Measurements from ENCODE around the gene IL13RA1.
"Not testable (repeated sequence)": the region's sequence is repeated elsewhere in the genome, so short reads cannot be mapped to it uniquely, and the experiment has no call there.

DNA sequence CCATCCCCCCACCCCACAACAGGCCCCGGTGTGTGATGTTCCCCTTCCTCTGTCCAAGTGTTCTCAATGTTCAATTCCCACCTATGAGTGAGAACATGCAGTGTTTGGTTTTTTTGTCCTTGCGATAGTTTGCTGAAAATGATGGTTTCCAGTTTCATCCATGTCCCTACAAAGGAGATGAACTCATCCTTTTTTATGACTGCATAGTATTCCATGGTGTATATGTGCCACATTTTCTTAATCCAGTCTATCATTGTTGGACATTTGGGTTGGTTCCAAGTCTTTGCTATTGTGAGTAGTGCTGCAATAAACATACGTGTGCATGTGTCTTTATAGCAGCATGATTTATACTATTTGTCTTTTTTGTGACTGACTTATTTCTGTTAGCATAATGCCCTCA, 5.1 kb downstream of the IL13RA1 start:
- TF ChIP-seq, protein P1, sequence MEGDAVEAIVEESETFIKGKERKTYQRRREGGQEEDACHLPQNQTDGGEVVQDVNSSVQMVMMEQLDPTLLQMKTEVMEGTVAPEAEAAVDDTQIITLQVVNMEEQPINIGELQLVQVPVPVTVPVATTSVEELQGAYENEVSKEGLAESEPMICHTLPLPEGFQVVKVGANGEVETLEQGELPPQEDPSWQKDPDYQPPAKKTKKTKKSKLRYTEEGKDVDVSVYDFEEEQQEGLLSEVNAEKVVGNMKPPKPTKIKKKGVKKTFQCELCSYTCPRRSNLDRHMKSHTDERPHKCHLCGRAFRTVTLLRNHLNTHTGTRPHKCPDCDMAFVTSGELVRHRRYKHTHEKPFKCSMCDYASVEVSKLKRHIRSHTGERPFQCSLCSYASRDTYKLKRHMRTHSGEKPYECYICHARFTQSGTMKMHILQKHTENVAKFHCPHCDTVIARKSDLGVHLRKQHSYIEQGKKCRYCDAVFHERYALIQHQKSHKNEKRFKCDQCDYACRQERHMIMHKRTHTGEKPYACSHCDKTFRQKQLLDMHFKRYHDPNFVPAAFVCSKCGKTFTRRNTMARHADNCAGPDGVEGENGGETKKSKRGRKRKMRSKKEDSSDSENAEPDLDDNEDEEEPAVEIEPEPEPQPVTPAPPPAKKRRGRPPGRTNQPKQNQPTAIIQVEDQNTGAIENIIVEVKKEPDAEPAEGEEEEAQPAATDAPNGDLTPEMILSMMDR (IDR thresholded peaks at IDR 0.05) = not testable (repeated sequence)
- TF ChIP-seq POLR2A (IDR thresholded peaks at IDR 0.05); POLR2AphosphoS5 (IDR thresholded peaks at IDR 0.05); EP300 (IDR thresholded peaks at IDR 0.05; ENCODE audit: low read depth): not testable (repeated sequence)
